A204.1 (cell line): Measurements from ENCODE around the gene BACH2.
"Not testable (repeated sequence)": the region's sequence is repeated elsewhere in the genome, so short reads cannot be mapped to it uniquely, and the experiment has no call there.

Experiments used
- FAIRE-seq: peaks from 2 replicates; lab custom pipeline; 2012; peaks lifted over from hg19 to GRCh38; lab: Jason Lieb, UNC

Gene BACH2

GRCh38 chr6:89890845-89891528, 405.7 kb downstream of the BACH2 start:
- not testable (repeated sequence) for FAIRE-seq

DNA sequence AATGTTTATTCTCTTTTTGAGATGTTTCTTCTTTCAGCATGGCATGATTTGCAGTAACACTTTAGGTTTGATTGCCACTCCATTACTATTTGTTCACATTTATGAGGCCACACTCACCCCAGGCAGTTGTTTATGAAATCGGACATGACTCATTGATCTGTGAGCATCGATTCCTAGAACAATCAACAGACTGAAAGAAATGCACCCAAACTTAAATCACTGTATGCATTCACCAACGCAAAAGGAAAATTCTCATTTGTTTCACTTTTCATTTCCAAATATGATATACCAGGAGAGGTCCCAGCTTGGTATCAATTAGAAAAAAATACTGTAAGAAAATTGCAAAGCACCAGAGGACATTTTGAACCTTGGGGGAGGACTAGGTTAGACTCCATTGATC, 407.8 kb downstream of the BACH2 start:
- no peak for FAIRE-seq

- FAIRE-seq, result no peak
Measured at GRCh38 chr6:89888138-89888514, 408.5 kb downstream of the BACH2 start.

DNA sequence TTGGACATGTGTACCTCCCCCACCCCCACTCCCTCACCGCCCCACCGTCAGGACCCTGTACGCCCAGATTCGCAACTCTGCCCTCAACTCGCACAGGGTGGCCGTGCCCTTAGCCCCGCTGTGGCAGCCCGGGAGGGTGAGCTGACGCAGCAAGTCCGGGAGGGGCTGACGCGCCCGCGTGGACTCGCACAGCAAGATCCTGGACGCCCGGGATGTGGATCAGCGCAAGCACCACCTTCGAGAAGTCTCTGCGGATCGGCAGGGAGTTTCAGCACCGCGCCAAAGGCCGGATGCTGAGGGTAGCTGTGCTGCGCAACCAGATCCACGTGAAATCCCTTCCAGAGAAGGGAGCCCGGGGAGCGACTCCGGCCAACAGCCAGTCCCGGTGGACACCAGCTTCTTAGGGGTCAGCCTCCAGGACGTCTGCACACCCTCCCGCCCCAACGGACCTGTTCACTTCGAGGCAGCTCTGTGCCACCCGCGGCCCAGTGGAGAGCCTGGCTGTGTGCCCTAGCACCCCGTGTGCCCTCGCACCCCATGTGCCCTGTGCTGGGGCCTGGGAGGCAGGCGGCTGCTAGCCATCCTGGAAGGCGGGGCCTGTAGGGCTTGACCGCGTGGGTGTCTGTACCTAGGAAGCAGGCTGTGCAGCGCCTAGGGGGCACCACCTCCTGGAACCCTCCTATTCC, 409.0 kb downstream of the BACH2 start:
- no peak for FAIRE-seq

DNA sequence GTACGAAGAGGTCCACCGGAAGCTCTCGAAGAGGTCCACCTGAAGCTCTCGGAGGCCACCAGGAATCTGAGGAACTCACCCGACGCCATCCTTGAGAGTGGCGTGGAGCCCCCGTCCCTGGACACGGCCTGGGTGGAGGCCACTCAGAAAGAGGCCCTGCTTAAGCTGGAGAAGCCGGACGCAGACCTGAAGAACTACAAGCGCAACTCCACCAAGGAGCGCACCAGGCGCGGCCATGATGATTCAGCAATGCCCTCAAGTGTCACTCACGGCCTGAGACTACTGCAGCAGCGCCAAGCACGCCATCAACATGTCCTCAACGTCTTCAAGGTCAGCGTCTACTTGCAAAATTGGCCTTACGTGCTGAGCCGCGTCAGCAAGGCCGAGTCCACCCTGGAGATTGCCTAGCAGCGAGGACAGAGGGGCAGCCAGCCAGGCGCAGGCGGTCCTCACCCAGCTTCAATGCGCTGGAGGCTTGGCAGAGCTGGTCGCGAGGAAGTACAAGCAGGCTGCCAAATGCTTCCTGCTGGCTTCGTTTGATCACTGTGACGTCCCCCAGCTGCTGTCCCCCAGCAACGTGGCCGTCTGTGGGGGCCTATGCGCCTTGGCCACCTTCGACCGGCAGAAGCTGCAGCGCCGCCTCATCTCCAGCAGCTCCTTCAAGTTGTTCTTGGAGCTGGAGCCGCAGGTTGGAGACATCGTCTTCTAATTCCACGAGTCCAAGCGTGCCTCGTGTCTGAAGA, 410.1 kb downstream of the BACH2 start:
- no peak for FAIRE-seq
